ENCODE measurements around the gene ABR.
"Not testable (repeated sequence)": the region's sequence is repeated elsewhere in the genome, so short reads cannot be mapped to it uniquely, and the experiment has no call there.

The ABR gene

GRCh38 chr17:981292-981658 is 198.5 kb downstream of the ABR start:
- no peak for DNase-seq (ENCODE audit: low spot score)

DNA sequence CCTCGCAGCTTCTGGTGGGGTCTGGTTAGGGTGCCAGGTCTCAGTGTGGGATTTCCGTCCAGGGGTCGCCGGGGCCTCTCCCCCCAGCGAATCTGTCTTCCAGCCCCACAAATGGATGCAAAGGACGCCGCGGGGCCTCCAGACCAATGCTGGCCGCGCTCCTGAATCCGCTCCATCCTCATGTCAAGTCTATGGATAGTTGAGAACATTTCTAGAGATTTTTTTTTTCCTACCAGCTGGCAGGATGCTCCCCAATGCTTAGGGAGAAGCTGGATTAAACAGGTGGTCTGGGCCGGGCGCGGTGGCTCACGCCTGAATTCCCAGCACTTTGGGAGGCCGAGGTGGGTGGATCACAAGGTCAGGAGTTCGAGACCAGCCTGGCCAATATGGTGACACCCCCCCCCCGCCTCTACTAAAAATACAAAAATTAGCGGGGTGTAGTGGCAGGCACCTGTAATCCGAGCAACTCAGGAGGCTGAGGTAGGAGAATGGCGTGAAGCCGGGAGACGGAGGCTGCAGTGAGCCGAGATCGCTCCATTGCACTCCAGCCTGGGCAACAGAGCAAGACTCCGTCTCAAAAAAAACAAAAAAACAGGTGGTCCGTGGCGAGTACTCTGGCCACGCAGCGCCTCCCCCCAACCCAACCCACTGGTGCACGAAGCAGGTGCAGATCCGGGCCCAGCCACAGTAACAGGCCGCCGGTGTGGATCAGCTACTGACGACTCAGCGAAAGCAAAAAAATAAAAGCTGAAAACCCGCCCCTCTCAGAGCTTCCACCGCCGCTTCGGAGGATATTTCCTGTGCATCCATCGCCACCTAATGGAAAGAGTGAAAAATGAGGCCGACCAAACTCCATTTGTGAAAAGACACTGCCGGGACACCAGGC is 199.1 kb downstream of the ABR start:
- DNase-seq (ENCODE audit: low spot score): peak; percentile 86

DNA sequence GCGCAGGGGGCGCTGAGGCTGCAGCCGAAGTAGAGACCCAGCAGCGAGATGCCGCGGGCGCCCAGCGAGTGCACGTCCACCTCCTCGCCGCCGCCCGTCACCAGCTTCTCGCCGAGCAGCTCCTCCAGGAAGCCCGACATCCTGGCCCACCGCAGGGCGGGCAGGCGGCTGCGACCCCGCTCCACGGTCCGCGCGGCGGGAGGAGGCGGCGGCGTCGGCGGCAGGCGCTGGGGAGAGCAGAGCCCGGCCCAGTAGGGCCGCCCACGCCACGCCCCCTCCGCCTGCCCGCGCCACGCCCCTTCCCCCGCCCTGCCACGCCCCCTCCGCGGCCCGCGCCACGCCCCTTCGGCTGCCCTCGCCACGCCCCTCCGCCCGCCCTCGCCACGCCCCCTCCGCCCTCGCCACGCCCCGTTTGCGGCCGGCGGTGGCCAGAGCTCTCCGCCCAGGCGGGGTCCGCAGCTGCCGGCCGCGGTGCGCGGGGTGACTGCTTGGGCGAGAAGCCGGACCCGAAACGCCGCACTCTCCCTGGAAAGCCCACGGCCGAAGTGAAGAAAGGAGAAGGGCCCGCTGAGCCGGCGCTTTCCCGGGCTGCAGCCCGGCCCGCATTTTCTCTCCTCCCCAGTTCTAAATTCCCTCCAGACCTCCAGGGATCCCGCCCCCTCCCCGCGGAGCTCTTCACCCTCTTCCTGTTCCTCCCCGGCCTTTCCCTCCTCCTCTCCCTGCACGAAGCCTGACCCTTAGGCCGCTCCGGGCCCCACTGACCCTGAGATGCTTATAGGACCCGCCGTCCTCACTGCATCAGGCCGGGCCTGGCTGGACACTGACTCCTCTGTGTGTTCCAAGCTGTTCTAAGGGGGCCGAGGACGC is 200.0 kb downstream of the ABR start, which contains the start of gene NXN:
Gene NXN (minus strand): TSS at position 238 of the 867 bp plus-strand sequence.
- peak; percentile 99 for DNase-seq (ENCODE audit: low spot score)

- peak; percentile 69 for DNase-seq (ENCODE audit: low spot score)
Observed at GRCh38 chr17:979212-979538, 200.6 kb downstream of the ABR start.

GRCh38 chr17:978103-979093 is 201.4 kb downstream of the ABR start:
- peak; percentile 58 for DNase-seq (ENCODE audit: low spot score)

GRCh38 chr17:977166-977565 is 202.6 kb downstream of the ABR start:
- no peak for DNase-seq (ENCODE audit: low spot score)

GRCh38 chr17:976312-976711 is 203.5 kb downstream of the ABR start:
- DNase-seq (ENCODE audit: low spot score): no peak

DNA sequence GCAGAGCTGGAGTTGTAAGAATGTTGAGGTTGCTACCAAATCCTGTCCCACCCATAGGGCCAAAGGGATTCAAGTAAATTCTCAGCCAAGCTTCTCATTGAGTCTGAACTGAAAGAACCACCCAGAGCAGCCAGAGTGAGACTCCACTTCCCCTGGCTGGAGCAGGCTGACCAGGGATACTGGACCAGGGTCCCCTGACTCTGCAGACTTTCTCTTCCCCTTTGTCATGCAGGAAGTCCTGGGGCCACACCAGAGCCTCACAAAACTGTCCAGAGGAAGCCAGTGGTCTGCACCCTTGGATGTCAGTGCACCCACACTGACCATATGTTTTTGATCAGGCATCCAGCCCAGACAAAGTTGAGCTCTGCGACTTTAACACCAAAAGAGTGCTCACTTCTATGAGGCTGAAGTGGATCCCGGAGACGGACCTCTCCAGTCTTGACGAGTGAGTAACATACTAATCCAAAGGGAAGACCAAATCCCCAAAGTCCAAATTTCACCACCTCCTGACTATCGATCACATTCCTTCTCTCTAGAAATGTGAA is 204.3 kb downstream of the ABR start:
- DNase-seq (ENCODE audit: low spot score): peak; percentile 58

DNA sequence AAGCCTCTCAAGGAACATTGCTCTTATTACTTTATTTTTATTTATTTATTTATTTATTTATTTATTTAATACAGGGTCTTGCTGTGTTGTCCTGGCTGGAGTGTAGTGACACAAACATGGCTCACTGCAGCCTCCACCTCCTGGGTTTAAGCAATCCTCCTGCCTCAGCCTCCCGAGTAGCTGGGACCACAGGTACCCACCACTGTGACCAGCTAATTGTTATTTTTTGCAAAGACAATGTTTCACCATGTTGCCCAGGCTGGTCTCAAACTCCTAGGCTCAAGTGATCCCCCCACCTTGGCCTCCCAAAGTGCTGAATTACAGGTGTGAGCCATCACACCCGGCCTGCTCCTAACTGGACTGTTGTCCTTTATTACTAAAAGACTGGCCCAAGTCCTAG is 205.0 kb downstream of the ABR start:
- DNase-seq (ENCODE audit: low spot score): not testable (repeated sequence)

- no peak for DNase-seq (ENCODE audit: low spot score)
Observed at GRCh38 chr17:973053-973452, 206.7 kb downstream of the ABR start.

DNA sequence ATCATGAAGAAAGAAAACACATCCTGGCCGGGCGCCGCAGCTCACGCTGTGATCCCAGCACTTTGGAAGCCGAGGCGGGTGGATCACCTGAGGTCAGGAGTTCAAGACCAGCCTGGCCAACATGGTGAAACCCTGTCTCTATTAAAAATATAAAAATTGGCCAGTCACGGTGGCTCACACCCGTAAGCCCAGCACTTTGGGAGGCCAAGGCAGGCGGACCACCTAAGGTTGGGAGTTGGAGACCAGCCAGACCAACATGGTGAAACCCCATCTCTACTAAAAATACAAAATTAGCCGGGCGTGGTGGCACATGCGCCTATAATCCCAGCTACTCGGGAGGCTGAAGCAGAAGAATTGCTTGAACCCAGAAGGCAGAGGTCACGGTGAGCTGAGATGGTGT is 207.9 kb downstream of the ABR start:
- not testable (repeated sequence) for DNase-seq (ENCODE audit: low spot score)

GRCh38 chr17:970364-970763 is 209.4 kb downstream of the ABR start:
- DNase-seq (ENCODE audit: low spot score): no peak

DNA sequence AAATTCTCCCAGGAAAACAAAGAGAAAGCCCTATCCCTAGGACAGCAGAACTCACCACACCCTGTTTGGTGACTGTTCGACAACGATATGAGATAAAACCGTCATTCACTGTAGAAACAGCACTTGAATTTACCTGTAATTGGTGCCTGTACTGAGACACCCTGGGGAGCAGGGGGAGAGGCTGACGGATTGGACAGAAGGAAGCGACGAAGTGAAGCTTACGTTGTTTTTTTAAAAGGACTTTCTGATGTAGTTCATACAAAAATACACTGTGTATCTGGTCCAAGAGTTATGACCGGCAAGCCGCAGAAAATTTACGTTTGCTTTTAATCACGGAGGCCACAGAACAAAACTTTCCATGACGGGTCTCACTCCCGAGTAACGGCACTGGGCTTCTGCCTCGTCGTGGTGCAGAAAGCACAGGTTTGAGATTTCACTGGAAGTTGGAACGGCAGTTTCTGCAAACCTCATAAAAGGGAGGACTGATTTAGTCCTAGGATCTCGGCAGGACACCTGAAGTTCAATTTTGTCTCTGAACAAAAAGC is 209.9 kb downstream of the ABR start:
- no peak for DNase-seq (ENCODE audit: low spot score)

GRCh38 chr17:968812-969730 is 210.7 kb downstream of the ABR start:
- DNase-seq (ENCODE audit: low spot score): peak; percentile 46

- DNase-seq (ENCODE audit: low spot score): no peak
Observed at GRCh38 chr17:967122-967521, 212.7 kb downstream of the ABR start.

GRCh38 chr17:965311-965989 is 214.3 kb downstream of the ABR start:
- DNase-seq (ENCODE audit: low spot score): no peak

GRCh38 chr17:964876-965275 is 214.9 kb downstream of the ABR start:
- no peak for DNase-seq (ENCODE audit: low spot score)

- no peak for DNase-seq (ENCODE audit: low spot score)
Observed at GRCh38 chr17:962670-963069, 217.1 kb downstream of the ABR start.

DNA sequence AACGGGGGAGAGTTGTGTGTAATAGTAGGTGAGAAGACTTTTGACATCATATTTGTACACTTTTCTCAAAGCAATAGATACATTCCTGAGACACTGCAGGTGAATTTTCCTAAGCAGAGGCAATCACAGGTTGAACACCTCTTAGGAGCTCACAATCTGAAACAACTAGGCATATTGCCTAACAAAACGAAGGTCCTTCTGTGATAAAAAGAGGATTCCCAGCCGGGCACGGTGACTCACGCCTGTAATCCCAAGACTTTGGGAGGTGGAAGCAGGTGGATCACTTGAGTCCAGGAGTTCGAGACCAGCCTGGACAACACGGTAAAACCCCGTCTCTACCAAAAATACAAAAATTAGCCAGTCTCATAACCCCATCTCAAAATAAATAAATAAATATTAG is 217.6 kb downstream of the ABR start:
- DNase-seq (ENCODE audit: low spot score): no peak
